H9 (cell line): Measurements from ENCODE around the gene SCUBE1. TPM values are rescaled to one million over a fixed set of nuclear protein-coding genes. Genes with fewer than 3 reads are reported as not detected.

Experiments
- DNase-seq: peaks from one replicate; pipeline ENCODE4 v3.0.0-alpha.2; 2017
- H2AFZ ChIP-seq: one replicate; pipeline ENCODE4 v1.6.1; 2013; ENCODE audit warnings: mild to moderate bottlenecking, low read length, control low read depth, moderate library complexity
- H2AK5ac ChIP-seq: 2 replicates; pipeline ENCODE4 v1.6.1; 2013; ENCODE audit warnings: low read length, control low read depth, mixed read lengths; ENCODE audit not compliant: insufficient read length
- H2BK120ac ChIP-seq: one replicate; pipeline ENCODE4 v1.6.1; 2013; ENCODE audit warnings: low read depth, mild to moderate bottlenecking, low read length, control low read depth, inconsistent platforms; ENCODE audit not compliant: poor library complexity, severe bottlenecking
- H2BK12ac ChIP-seq: 2 replicates; pipeline ENCODE4 v1.6.1; 2013; ENCODE audit warnings: low read length, control low read depth, mixed read lengths, low read depth; ENCODE audit not compliant: insufficient read length
- H2BK15ac ChIP-seq: 2 replicates; pipeline ENCODE4 v1.6.1; 2013; ENCODE audit warnings: low read depth, low read length, control low read depth
- H2BK20ac ChIP-seq: one replicate; pipeline ENCODE4 v1.6.1; 2013; ENCODE audit warnings: low read depth, mild to moderate bottlenecking, low read length, control low read depth, inconsistent platforms; ENCODE audit not compliant: poor library complexity, severe bottlenecking
- H2BK5ac ChIP-seq: 2 replicates; pipeline ENCODE4 v1.6.1; 2013; ENCODE audit warnings: low read length, control low read depth, mixed read lengths; ENCODE audit not compliant: insufficient read length
- H3K14ac ChIP-seq: 2 replicates; pipeline ENCODE4 v1.6.1; 2013; ENCODE audit warnings: low read length, control low read depth; ENCODE audit not compliant: insufficient read depth
- H3K18ac ChIP-seq: 2 replicates; pipeline ENCODE4 v1.6.1; 2013; ENCODE audit warnings: low read depth, mild to moderate bottlenecking, mixed read lengths, low read length, control low read depth; ENCODE audit not compliant: insufficient read length
- H3K23ac ChIP-seq: 2 replicates; pipeline ENCODE4 v1.6.1; 2013; ENCODE audit warnings: low read length, control low read depth, mixed read lengths, low read depth; ENCODE audit not compliant: insufficient read length
- H3K23me2 ChIP-seq: 2 replicates; pipeline ENCODE4 v1.6.1; 2013; ENCODE audit warnings: low read depth, mild to moderate bottlenecking, mixed read lengths, low read length, control low read depth; ENCODE audit not compliant: insufficient read length, poor library complexity, severe bottlenecking
- H3K27ac ChIP-seq: 2 replicates; pipeline ENCODE4 v1.5.1; 2013; ENCODE audit warnings: low read length, control low read depth, mixed read lengths, low read depth; ENCODE audit not compliant: insufficient read length
- H3K27me3 ChIP-seq: 2 replicates; pipeline ENCODE4 v1.6.1; 2013; ENCODE audit warnings: low read length, control low read depth, inconsistent platforms; ENCODE audit not compliant: insufficient read depth
- H3K4ac ChIP-seq: 2 replicates; pipeline ENCODE4 v1.6.1; 2013; ENCODE audit warnings: low read depth, mild to moderate bottlenecking, control low read depth, inconsistent platforms, low read length, moderate library complexity
- H3K4me1 ChIP-seq: 2 replicates; pipeline ENCODE4 v1.6.1; 2013; ENCODE audit warnings: low read length, control low read depth, inconsistent platforms; ENCODE audit not compliant: insufficient read depth
- H3K4me2 ChIP-seq: 2 replicates; pipeline ENCODE4 v1.6.1; 2013; ENCODE audit warnings: low read length, control low read depth, mixed read lengths; ENCODE audit not compliant: insufficient read length, insufficient read depth
- H3K56ac ChIP-seq: 2 replicates; pipeline ENCODE4 v1.6.1; 2013; ENCODE audit warnings: low read depth, mild to moderate bottlenecking, mixed read lengths, low read length, control low read depth; ENCODE audit not compliant: insufficient read length
- H3K79me1 ChIP-seq: 2 replicates; pipeline ENCODE4 v1.6.1; 2013; ENCODE audit warnings: low read depth, mild to moderate bottlenecking, moderate library complexity, low read length, control low read depth, inconsistent platforms; ENCODE audit not compliant: insufficient read depth, poor library complexity, severe bottlenecking
- H3K79me2 ChIP-seq: 2 replicates; pipeline ENCODE4 v1.6.1; 2013; ENCODE audit warnings: low read length, control low read depth, inconsistent platforms; ENCODE audit not compliant: insufficient read depth
- H3K9ac ChIP-seq: 2 replicates; pipeline ENCODE4 v1.6.1; 2013; ENCODE audit warnings: low read length, control low read depth, mixed read lengths; ENCODE audit not compliant: insufficient read length; ENCODE audit errors: extremely low read depth
- H3K9me3 ChIP-seq: one replicate; pipeline ENCODE4 v1.6.1; 2013; ENCODE audit warnings: low read depth, low read length, inconsistent platforms; ENCODE audit not compliant: control insufficient read depth
- H3T11ph ChIP-seq: one replicate; pipeline ENCODE4 v1.6.1; 2013; ENCODE audit warnings: mild to moderate bottlenecking, low read length, control low read depth, inconsistent platforms
- H4K20me1 ChIP-seq: one replicate; pipeline ENCODE4 v1.6.1; 2013; ENCODE audit not compliant: control insufficient read depth, insufficient read length, insufficient read depth
- H4K5ac ChIP-seq: 2 replicates; pipeline ENCODE4 v1.6.1; 2013; ENCODE audit warnings: low read depth, mild to moderate bottlenecking, mixed read lengths, low read length, control low read depth; ENCODE audit not compliant: insufficient read length
- H4K8ac ChIP-seq: replicated peaks from 2 replicates; pipeline ENCODE4 v1.6.1; 2013; ENCODE audit warnings: low read length, control low read depth, mixed read lengths, low read depth; ENCODE audit not compliant: insufficient read length
- H4K91ac ChIP-seq: 2 replicates; pipeline ENCODE4 v1.6.1; 2013; ENCODE audit warnings: low read depth, mild to moderate bottlenecking, moderate library complexity, mixed read lengths, low read length, control low read depth; ENCODE audit not compliant: insufficient read length
- H3K27ac Mint-ChIP-seq, 3 experiments: 2 replicates in 2 of 3; 3 replicates in 1 of 3; pipeline ENCODE4 v1.8.0; 2020 to 2021; ENCODE audit warnings: mixed read lengths in 3 of 3, mild to moderate bottlenecking in 1 of 3, moderate library complexity in 1 of 3
- H3K27me3 Mint-ChIP-seq: 2 replicates; pipeline ENCODE4 v1.8.0; 2021; ENCODE audit warnings: low read depth, mild to moderate bottlenecking, moderate library complexity, mixed read lengths
- H3K36me3 Mint-ChIP-seq, 3 experiments: 2 replicates in 2 of 3; 3 replicates in 1 of 3; pipeline ENCODE4 v1.8.0; 2020 to 2021; ENCODE audit warnings: low read depth in 3 of 3, mixed read lengths in 3 of 3; ENCODE audit not compliant: insufficient read depth in 1 of 3
- H3K4me1 Mint-ChIP-seq, 2 experiments: 2 replicates each; pipeline ENCODE4 v1.8.0; 2020; ENCODE audit warnings: mixed read lengths in 2 of 2
- H3K4me3 Mint-ChIP-seq, 2 experiments: 2 replicates in 1 of 2; 3 replicates in 1 of 2; pipeline ENCODE4 v1.8.0; 2020 to 2021; ENCODE audit warnings: mild to moderate bottlenecking in 2 of 2, mixed read lengths in 2 of 2, moderate library complexity in 1 of 2
- H3K9me3 Mint-ChIP-seq, 2 experiments: 2 replicates in 1 of 2; 3 replicates in 1 of 2; pipeline ENCODE4 v1.8.0; 2020; ENCODE audit warnings: mild to moderate bottlenecking in 2 of 2, mixed read lengths in 2 of 2, moderate library complexity in 1 of 2
- CTCF ChIP-seq: fragments of 200-600 bp; sonication (generic); conservative IDR thresholded peaks from 3 replicates; pipeline ENCODE4 v1.8.0; 2021; ENCODE audit warnings: antibody characterized with exemption, mild to moderate bottlenecking
- WGBS: extraction: QIAGEN DNeasy Blood & Tissue Kit; methylation state at CpG from one replicate; pipeline ENCODE4 v1.1.7; 2013; ENCODE audit warnings: missing lambda C conversion rate, low lambda C conversion rate, mixed read lengths; ENCODE audit not compliant: insufficient read length; ENCODE audit errors: extremely low coverage; 5-methylcytosine and 5-hydroxymethylcytosine counted together
- total RNA-seq: library from RNA; stranded (reverse); gene quantifications from 2 replicates; pipeline ENCODE4 v1.2.1, GENCODE V29; 2021

The SCUBE1 gene
- total RNA-seq, 1 experiment from 2014 or later: 1.2 TPM

- no peak overlapping the region for H4K8ac ChIP-seq
- peak overlapping the region in 1 of 3 experiments; percentile 85; a peak in 1 of 7 replicates for H3K27ac Mint-ChIP-seq
- H4K91ac ChIP-seq: no peak overlapping the region
- H3K9me3 ChIP-seq: no peaks in the 10 kb centered on the region
- no peak overlapping the region for H2AK5ac ChIP-seq
- H3K27me3 Mint-ChIP-seq: peaks cover 5% of the 10 kb centered on the region
- no peak overlapping the region for H3K9ac ChIP-seq
- no peak overlapping the region for H3T11ph ChIP-seq
- H3K79me2 ChIP-seq: no peaks in the 10 kb centered on the region
- no peak overlapping the region for H3K23ac ChIP-seq
- H4K20me1 ChIP-seq: no peaks in the 10 kb centered on the region
- no peak for TF ChIP-seq CTCF
- no peak overlapping the region for H2BK15ac ChIP-seq
- no peak overlapping the region for H2BK5ac ChIP-seq
- no peaks in the 10 kb centered on the region for H3K9me3 Mint-ChIP-seq
- no peak overlapping the region for H2BK12ac ChIP-seq
- no peak overlapping the region; the same call in 1 of the 2 replicates for H3K14ac ChIP-seq
- H3K18ac ChIP-seq: no peak overlapping the region
- no peak for DNase-seq
- no peak overlapping the region for H3K27ac ChIP-seq
- H3K36me3 Mint-ChIP-seq: no peaks in the 10 kb centered on the region; a peak in 1 of 7 replicates
- H4K5ac ChIP-seq: no peak overlapping the region
- no peak overlapping the region for H2BK20ac ChIP-seq
- no peak overlapping the region for H2BK120ac ChIP-seq
- H2AFZ ChIP-seq: no peak overlapping the region
- H3K4me1 ChIP-seq: no peaks in the 10 kb centered on the region
- H3K4me3 Mint-ChIP-seq: no peak overlapping the region
- no CpG with 5 or more reads among the region's 21 CpGs for WGBS
- no peak overlapping the region for H3K4me2 ChIP-seq
- H3K56ac ChIP-seq: no peak overlapping the region
- H3K4me1 Mint-ChIP-seq: peaks cover 2 to 13% of the 10 kb centered on the region in 2 experiments; a peak in 3 of 4 replicates
- no peaks in the 10 kb centered on the region for H3K23me2 ChIP-seq
- H3K79me1 ChIP-seq: no peaks in the 10 kb centered on the region
- no peaks in the 10 kb centered on the region; the same call in 1 of the 2 replicates for H3K27me3 ChIP-seq
- H3K4ac ChIP-seq: no peak overlapping the region
These were observed 21.9 kb downstream of the SCUBE1 start for GRCh38 chr22:43320943-43321900.
